Stomach (tissue), 4 donors: ENCODE results near the gene CLSTN2.

ENCODE experiments used
- EP300 ChIP-seq: sonication (generic); formaldehyde crosslinking; IDR thresholded peaks from one replicate; pipeline ENCODE4 v1.6.1; 2017; ENCODE audit warnings: antibody characterized with exemption
- POLR2A ChIP-seq, 4 donors: fragments of 450-650 bp; IDR thresholded peaks; one replicate each; pipeline ENCODE4 v1.6.1; 2016; ENCODE audit warnings: antibody characterized with exemption in 4 of 4, control low read depth in 2 of 4, mild to moderate bottlenecking in 1 of 4, moderate library complexity in 1 of 4
- TF ChIP-seq, protein P1 (sequence below), 7 experiments: fragments of 450-650 bp in 4 of 7; fragments of 200-600 bp in 3 of 7; sonication (generic) in 3 of 7; IDR thresholded peaks; one replicate each; pipeline ENCODE4 v1.5.1; 2016 to 2019; ENCODE audit warnings: antibody characterized with exemption in 7 of 7, control low read depth in 2 of 7, mild to moderate bottlenecking in 1 of 7

DNA sequence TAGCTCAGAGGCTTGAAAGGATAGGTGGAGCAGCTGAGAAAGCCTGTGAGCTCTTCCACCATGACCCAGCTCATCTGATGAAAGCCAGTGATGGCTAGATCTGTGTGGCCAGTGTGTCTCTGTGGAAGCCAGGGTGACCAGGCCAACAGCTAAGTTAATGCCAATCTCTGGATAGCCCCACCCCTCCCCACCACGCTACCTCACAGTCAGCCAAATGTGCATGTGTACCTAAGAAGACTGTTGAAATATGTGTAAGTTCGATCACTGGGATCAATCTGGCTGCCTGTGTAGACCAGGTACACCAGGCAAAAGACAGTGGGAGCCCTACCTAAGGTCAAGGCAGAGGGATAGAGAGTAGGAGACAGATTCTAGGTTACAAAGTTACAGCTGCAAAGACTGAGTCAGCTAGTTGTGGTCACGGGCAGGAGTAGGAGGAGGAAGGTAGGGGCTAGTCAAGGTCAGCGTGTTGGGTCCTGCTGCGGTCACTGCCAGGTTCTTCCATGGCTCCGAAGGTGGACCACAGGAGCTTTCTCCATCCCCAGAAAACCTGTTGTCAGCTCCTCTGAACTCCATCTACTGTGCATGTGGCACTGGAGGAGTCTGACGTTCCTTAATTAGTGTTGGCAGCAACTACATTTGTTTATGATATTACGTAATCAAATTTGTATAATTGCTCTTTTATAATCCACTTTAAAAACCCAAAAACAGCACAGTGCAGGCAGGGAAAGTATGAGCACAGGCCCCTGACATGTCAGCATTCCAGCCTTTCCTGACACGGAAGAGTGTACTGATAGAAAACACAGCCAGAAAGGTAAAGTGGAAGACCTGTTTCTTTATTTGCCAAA lies 318.0 kb downstream of the CLSTN2 start:
- TF ChIP-seq EP300, result no peak
- TF ChIP-seq, protein P1, sequence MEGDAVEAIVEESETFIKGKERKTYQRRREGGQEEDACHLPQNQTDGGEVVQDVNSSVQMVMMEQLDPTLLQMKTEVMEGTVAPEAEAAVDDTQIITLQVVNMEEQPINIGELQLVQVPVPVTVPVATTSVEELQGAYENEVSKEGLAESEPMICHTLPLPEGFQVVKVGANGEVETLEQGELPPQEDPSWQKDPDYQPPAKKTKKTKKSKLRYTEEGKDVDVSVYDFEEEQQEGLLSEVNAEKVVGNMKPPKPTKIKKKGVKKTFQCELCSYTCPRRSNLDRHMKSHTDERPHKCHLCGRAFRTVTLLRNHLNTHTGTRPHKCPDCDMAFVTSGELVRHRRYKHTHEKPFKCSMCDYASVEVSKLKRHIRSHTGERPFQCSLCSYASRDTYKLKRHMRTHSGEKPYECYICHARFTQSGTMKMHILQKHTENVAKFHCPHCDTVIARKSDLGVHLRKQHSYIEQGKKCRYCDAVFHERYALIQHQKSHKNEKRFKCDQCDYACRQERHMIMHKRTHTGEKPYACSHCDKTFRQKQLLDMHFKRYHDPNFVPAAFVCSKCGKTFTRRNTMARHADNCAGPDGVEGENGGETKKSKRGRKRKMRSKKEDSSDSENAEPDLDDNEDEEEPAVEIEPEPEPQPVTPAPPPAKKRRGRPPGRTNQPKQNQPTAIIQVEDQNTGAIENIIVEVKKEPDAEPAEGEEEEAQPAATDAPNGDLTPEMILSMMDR (IDR thresholded peaks at IDR 0.05), result no peak
- TF ChIP-seq POLR2A (IDR thresholded peaks at IDR 0.05), result no peak
